ENCODE data around the gene ZNF765.
"Not testable (repeated sequence)": the region's sequence is repeated elsewhere in the genome, so short reads cannot be mapped to it uniquely, and the experiment has no call there.

DNA sequence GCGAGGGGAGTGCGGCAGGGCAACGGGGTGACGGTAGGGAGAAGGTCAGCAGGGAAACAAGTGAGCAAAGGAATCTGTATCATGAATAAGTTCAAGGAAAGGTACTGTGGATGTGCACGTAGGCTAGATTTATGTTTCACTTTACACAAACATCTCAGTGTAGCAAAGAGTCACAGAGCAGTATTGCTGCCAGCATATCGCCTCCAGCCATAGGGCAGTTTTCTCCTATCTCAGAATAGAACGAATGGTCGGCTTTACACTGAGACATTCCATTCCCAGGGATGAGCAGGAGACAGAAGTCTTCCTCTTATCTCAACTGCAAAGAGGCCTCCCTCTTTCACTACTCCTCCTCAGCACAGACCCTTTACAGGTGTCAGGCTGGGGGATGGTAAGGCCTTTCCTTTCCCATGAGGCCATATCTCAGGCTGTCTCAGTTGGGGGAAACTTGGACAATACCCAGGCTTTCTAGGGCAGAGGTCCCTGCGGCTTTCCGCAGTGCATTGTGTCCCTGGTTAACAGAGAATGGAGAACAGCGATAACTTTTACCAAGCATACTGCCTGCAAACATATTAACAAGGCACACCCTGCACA is 65.3 kb downstream of the ZNF765 start:
- TF ChIP-seq CTCF, POLR2A (IDR thresholded peaks at IDR 0.05): not testable (repeated sequence)

Data from body of pancreas (tissue), 4 donors.